Breast epithelium (tissue), 3 donors: Measurements from ENCODE around the gene CDC42.

ENCODE experiments used
- CTCF ChIP-seq, 3 donors: fragments of 450-650 bp; IDR thresholded peaks; one replicate each; pipeline ENCODE4 v1.5.1; 2016 to 2017; ENCODE audit warnings: antibody characterized with exemption in 3 of 3, mild to moderate bottlenecking in 3 of 3, moderate library complexity in 3 of 3
- POLR2A ChIP-seq: fragments of 450-650 bp; IDR thresholded peaks from one replicate; pipeline ENCODE4 v1.6.1; 2016; ENCODE audit warnings: antibody characterized with exemption, mild to moderate bottlenecking, moderate library complexity

GRCh38 chr1:22089787-22090186 is 37.3 kb downstream of the CDC42 start:
- TF ChIP-seq POLR2A (no peak), CTCF (IDR thresholded peaks at IDR 0.05) (no peak)
